Left ventricle myocardium inferior (tissue), 1 donor: Measurements from ENCODE around the gene PCGF5. TPM values are rescaled to one million over a fixed set of nuclear protein-coding genes. Genes with fewer than 3 reads are reported as not detected.

ENCODE experiments used
- DNase-seq: peaks from one replicate; pipeline ENCODE4 v3.0.0-alpha.2; 2020
- H3K27ac ChIP-seq: fragments of 200-600 bp; replicated peaks from 2 replicates; pipeline ENCODE4 v1.8.0; 2021
- H3K27me3 ChIP-seq: fragments of 200-600 bp; 2 replicates; pipeline ENCODE4 v1.8.0; 2021; ENCODE audit warnings: low read depth
- H3K36me3 ChIP-seq: fragments of 200-600 bp; 2 replicates; pipeline ENCODE4 v1.8.0; 2021
- H3K4me1 ChIP-seq: fragments of 200-600 bp; 2 replicates; pipeline ENCODE4 v1.8.0; 2021
- H3K4me3 ChIP-seq: fragments of 200-600 bp; 2 replicates; pipeline ENCODE4 v1.8.0; 2021; ENCODE audit warnings: mild to moderate bottlenecking, moderate library complexity
- H3K9me3 ChIP-seq: fragments of 200-600 bp; replicated peaks from 2 replicates; pipeline ENCODE4 v1.8.0; 2021
- intact Hi-C: fragments of 100-400 bp; cut with micrococcal nuclease; formaldehyde crosslinking; loops from one replicate; pipeline ENCODE4 v1.11.0; 2022
- total RNA-seq: library from RNA; stranded (reverse); fragmentation: NEBNext Ultra II Directional; extraction: Animal tissue kit (Norgen Biotek cat#: 25700); gene quantifications from one replicate; pipeline ENCODE4 v1.2.1, GENCODE V29; 2021
- TF ChIP-seq, protein P1 (sequence below): fragments of 200-600 bp; IDR thresholded peaks from 2 replicates; pipeline ENCODE4 v1.8.0; 2021; ENCODE audit warnings: antibody characterized with exemption, mild to moderate bottlenecking, borderline replicate concordance
- donor health status: DM: no; HTN: yes; CAD: no; lungs with severe emphysema.

PCGF5 gene
- total RNA-seq, 1 donor from 2014 or later: 61.0 TPM

DNA sequence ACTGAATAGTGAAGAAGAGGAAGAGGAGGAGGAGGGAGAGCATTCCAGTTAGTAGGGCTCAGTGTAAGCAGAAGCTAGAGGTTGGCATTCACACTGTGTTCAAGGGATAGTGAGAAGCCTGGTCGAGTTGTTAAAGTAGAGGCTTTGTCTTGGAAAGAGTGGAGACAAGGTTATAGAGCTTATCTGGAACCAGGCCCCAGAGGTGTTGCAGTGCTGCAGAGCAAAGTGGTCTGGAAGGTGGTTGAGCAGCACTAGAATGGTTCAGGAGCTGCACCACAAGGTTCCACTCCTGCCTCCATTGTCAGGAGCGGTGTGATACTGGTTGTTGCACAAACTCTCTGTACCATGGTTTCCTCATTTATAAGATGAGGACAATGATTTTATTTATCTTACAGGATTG is 8.8 kb upstream of the PCGF5 start:
- intact Hi-C loops: no loop called here

DNA sequence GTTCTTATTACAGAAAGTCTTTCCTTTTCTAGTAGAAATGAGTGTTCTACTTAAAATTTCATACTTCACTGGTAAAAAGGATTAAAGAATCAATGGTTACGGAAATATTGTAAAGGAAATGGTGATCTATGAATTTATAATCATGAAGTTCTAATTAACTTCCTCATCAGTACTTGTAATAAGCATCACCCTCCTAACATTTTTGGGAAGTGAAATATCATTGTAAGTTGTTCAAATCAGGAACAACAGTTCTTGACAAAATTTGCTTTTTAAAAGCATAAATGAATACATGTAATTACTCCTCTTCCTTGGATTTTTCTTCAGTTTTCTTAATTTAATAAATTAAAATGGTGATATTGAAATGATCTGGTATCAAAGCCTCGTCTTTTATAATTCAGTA is 5.6 kb upstream of the PCGF5 start:
- peaks cover 57% of the 10 kb centered on the region for H3K4me1 ChIP-seq
- H3K27me3 ChIP-seq: no peaks in the 10 kb centered on the region
- intact Hi-C loops: no loop called here
- H3K36me3 ChIP-seq: no peaks in the 10 kb centered on the region
- no peak overlapping the region for H3K4me3 ChIP-seq
- no peak for DNase-seq
- TF ChIP-seq, protein P1, sequence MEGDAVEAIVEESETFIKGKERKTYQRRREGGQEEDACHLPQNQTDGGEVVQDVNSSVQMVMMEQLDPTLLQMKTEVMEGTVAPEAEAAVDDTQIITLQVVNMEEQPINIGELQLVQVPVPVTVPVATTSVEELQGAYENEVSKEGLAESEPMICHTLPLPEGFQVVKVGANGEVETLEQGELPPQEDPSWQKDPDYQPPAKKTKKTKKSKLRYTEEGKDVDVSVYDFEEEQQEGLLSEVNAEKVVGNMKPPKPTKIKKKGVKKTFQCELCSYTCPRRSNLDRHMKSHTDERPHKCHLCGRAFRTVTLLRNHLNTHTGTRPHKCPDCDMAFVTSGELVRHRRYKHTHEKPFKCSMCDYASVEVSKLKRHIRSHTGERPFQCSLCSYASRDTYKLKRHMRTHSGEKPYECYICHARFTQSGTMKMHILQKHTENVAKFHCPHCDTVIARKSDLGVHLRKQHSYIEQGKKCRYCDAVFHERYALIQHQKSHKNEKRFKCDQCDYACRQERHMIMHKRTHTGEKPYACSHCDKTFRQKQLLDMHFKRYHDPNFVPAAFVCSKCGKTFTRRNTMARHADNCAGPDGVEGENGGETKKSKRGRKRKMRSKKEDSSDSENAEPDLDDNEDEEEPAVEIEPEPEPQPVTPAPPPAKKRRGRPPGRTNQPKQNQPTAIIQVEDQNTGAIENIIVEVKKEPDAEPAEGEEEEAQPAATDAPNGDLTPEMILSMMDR: no peak
- no peaks in the 10 kb centered on the region for H3K9me3 ChIP-seq
- H3K27ac ChIP-seq: no peak overlapping the region

More for the DNA sequence above, 8.8 kb upstream of the PCGF5 start:
- TF ChIP-seq, protein P1: no peak
- DNase-seq: no peak
- H3K4me3 ChIP-seq: no peak overlapping the region
- H3K27me3 ChIP-seq: no peaks in the 10 kb centered on the region
- no peaks in the 10 kb centered on the region for H3K36me3 ChIP-seq
- H3K4me1 ChIP-seq: peaks cover 57% of the 10 kb centered on the region
- no peak overlapping the region for H3K27ac ChIP-seq
- no peaks in the 10 kb centered on the region for H3K9me3 ChIP-seq

DNA sequence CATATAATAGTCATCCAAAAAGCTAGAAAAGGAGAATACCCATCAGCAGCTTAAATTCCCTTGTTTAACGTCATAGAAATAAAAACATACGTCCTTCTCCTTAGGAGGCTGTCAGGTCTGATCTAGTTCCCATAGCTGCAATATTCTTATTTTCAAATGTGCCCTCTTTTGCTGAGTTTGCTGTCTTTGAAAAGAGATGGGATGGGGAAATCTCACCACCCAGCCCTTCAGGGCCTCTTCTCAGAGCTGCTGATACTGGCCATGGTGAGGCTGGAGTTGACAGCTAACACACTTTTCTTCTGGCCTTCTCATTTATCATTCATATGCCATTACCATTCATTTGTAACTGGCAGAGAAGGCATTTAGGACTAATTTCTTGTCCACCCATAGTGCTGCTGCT is 5.1 kb upstream of the PCGF5 start:
- DNase-seq: no peak
- H3K27me3 ChIP-seq: no peaks in the 10 kb centered on the region
- H3K36me3 ChIP-seq: no peaks in the 10 kb centered on the region
- H3K27ac ChIP-seq: no peak overlapping the region
- intact Hi-C loops: no loop called here
- peaks cover 55% of the 10 kb centered on the region for H3K4me1 ChIP-seq
- no peaks in the 10 kb centered on the region for H3K9me3 ChIP-seq
- TF ChIP-seq, protein P1: no peak
- H3K4me3 ChIP-seq: no peak overlapping the region

DNA sequence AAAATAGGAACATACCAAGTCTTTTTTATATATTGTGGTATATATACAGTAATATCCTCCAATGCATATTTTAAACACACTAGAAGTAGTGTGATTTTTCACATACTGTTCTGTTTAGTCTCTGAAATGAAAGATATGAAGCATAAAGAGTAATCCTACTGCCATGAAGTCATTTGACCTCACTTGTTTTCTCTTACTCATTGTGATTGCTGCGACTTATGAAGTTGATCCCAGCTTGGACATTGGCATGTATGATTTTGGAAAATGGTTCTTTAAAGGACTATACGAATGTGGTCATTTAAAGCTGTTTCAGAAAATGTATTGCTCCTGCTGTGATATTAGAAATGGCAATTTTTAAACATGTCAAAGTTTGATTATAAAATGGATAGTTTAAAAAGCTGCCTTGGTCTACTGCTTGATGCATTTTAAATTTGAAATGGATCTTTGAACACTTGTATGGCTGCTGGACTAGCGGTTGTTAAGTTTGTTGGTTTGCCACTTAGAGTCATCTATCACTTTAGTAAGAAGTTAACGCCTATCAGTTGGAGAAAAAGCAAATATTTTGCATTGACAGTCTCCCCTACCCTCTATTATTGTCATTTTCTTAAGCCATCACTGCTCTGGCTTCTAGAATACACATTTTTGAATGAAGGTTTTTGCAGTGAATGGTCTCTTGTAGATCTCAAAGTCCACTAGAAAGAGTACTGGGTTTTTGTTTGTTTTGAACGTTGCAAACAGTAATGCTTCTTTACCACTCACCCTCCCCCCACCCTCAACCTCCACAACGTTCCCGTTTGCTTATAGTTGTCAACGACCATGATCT is 881 bp upstream of the PCGF5 start:
- intact Hi-C loops: no loop called here
- Histone ChIP-seq H3K4me3 (peak overlapping the region; percentile 97), H3K4me1 (peaks cover 73% of the 10 kb centered on the region), H3K36me3 (no peaks in the 10 kb centered on the region), H3K27me3 (no peaks in the 10 kb centered on the region), H3K27ac (peak overlapping the region; percentile 97), H3K9me3 (no peaks in the 10 kb centered on the region)
- DNase-seq: no peak
- TF ChIP-seq, protein P1: no peak

DNA sequence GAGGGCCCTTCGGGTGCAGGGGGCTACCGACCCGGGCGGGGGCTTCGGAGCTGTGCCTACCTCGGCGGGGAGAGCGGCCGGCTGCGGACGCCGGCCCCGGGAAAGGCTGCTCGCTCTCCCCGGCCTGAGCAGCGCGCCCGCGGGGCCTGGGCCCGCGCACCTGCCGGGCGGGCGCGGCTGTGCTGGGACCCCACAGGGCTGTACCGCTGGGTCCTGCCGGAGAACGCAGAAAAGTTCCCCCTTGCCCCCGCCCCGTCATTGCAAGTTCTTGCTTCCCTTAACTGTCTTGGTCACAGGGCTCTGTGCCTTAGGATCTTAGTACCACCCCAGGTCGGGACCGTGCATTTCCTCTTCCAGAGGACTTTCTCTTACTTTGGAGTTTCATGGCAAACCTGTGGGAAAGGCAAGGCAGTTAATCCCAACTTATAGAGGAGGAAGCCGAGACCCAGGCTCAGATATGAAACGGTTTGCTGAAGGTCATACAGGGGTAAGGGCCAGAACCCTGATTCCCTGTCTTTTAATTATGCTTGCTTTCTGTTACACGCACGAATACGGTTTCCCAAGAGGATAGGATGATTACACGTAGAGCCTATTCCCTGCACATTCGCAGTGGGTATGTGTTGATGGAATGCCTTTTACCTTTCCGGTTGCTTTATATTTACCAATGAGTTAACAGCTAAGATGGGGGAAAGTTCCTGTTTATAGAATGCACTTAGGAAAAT is 652 bp downstream of the PCGF5 start:
- no peaks in the 10 kb centered on the region for H3K36me3 ChIP-seq
- no peak for DNase-seq
- intact Hi-C loops: no loop called here
- H3K4me1 ChIP-seq: peaks cover 71% of the 10 kb centered on the region
- H3K9me3 ChIP-seq: no peaks in the 10 kb centered on the region
- TF ChIP-seq, protein P1: no peak
- H3K4me3 ChIP-seq: peak overlapping the region; percentile 97
- H3K27ac ChIP-seq: peak overlapping the region; percentile 97
- no peaks in the 10 kb centered on the region for H3K27me3 ChIP-seq
